Type B pancreatic cell (in vitro differentiated cells): Measurements from ENCODE around the gene NUP160. TPM values are rescaled to one million over a fixed set of nuclear protein-coding genes. Genes with fewer than 3 reads are reported as not detected.
"Not testable (repeated sequence)": the region's sequence is repeated elsewhere in the genome, so short reads cannot be mapped to it uniquely, and the experiment has no call there.

Source experiments
- DNase-seq: peaks from one replicate; pipeline ENCODE4 v3.0.0; 2021; ENCODE audit warnings: mixed read lengths; ENCODE audit not compliant: unreplicated experiment; ENCODE audit errors: extremely low spot score
- H3K27ac Mint-ChIP-seq: 2 replicates; pipeline ENCODE4 v1.8.0; 2021; ENCODE audit warnings: mild to moderate bottlenecking, mixed read lengths
- H3K27me3 Mint-ChIP-seq: 2 replicates; pipeline ENCODE4 v1.8.0; 2021; ENCODE audit warnings: mixed read lengths
- H3K36me3 Mint-ChIP-seq: 2 replicates; pipeline ENCODE4 v1.8.0; 2021; ENCODE audit warnings: mixed read lengths
- H3K4me1 Mint-ChIP-seq: one replicate; pipeline ENCODE4 v1.8.0; 2021; ENCODE audit warnings: mixed read lengths; ENCODE audit not compliant: unreplicated experiment
- H3K4me3 Mint-ChIP-seq: 2 replicates; pipeline ENCODE4 v1.8.0; 2021; ENCODE audit warnings: mild to moderate bottlenecking, mixed read lengths
- H3K9me3 Mint-ChIP-seq: 2 replicates; pipeline ENCODE4 v1.8.0; 2021; ENCODE audit warnings: mixed read lengths
- total RNA-seq: library from RNA; stranded (reverse); gene quantifications from 2 replicates; pipeline ENCODE4 v1.2.1, GENCODE V29; 2021; ENCODE audit warnings: low replicate concordance
- TF ChIP-seq, protein P1 (sequence below): fragments of 200-600 bp; sonication (generic); conservative IDR thresholded peaks from 2 replicates; pipeline ENCODE4 v1.5.0; 2021; ENCODE audit warnings: antibody characterized with exemption, mild to moderate bottlenecking

Gene NUP160
- total RNA-seq, 1 donor from 2014 or later, result 69.9 TPM

- H3K27me3 Mint-ChIP-seq, result peaks cover 3% of the 10 kb centered on the region
- no peak for DNase-seq
- no peak overlapping the region for H3K27ac Mint-ChIP-seq
- TF ChIP-seq, protein P1, sequence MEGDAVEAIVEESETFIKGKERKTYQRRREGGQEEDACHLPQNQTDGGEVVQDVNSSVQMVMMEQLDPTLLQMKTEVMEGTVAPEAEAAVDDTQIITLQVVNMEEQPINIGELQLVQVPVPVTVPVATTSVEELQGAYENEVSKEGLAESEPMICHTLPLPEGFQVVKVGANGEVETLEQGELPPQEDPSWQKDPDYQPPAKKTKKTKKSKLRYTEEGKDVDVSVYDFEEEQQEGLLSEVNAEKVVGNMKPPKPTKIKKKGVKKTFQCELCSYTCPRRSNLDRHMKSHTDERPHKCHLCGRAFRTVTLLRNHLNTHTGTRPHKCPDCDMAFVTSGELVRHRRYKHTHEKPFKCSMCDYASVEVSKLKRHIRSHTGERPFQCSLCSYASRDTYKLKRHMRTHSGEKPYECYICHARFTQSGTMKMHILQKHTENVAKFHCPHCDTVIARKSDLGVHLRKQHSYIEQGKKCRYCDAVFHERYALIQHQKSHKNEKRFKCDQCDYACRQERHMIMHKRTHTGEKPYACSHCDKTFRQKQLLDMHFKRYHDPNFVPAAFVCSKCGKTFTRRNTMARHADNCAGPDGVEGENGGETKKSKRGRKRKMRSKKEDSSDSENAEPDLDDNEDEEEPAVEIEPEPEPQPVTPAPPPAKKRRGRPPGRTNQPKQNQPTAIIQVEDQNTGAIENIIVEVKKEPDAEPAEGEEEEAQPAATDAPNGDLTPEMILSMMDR, result no peak
- H3K4me3 Mint-ChIP-seq, result no peak overlapping the region
- no peaks in the 10 kb centered on the region for H3K4me1 Mint-ChIP-seq
- H3K9me3 Mint-ChIP-seq, result peaks cover 8% of the 10 kb centered on the region
- H3K36me3 Mint-ChIP-seq, result no peaks in the 10 kb centered on the region
Measured at GRCh38 chr11:47879259-47880158, 31.4 kb upstream of the NUP160 start.

GRCh38 chr11:47875858-47876257, 27.7 kb upstream of the NUP160 start:
- peaks cover 13% of the 10 kb centered on the region for H3K9me3 Mint-ChIP-seq
- H3K27me3 Mint-ChIP-seq, DNase-seq, H3K4me3 Mint-ChIP-seq, H3K27ac Mint-ChIP-seq, H3K36me3 Mint-ChIP-seq, H3K4me1 Mint-ChIP-seq: not testable (repeated sequence)

- TF ChIP-seq, protein P1, result no peak
- Mint-ChIP-seq H3K27me3 (no peaks in the 10 kb centered on the region), H3K9me3 (peaks cover 5% of the 10 kb centered on the region), H3K27ac (peak overlapping the region; percentile 59), H3K4me3 (no peak overlapping the region), H3K36me3 (no peaks in the 10 kb centered on the region), H3K4me1 (peaks cover 10% of the 10 kb centered on the region)
- no peak for DNase-seq
Measured at GRCh38 chr11:47870404-47870803, 22.3 kb upstream of the NUP160 start.

- H3K27ac Mint-ChIP-seq, result peak overlapping the region; percentile 59
- peaks cover 14% of the 10 kb centered on the region for H3K4me1 Mint-ChIP-seq
- no peak overlapping the region for H3K4me3 Mint-ChIP-seq
- peaks cover 5% of the 10 kb centered on the region for H3K9me3 Mint-ChIP-seq
- no peaks in the 10 kb centered on the region for H3K36me3 Mint-ChIP-seq
- DNase-seq, result no peak
- TF ChIP-seq, protein P1, result no peak
- no peaks in the 10 kb centered on the region for H3K27me3 Mint-ChIP-seq
Measured at GRCh38 chr11:47869544-47870393, 21.6 kb upstream of the NUP160 start.

GRCh38 chr11:47867823-47868222, 19.7 kb upstream of the NUP160 start:
- Mint-ChIP-seq H3K4me1 (peaks cover 28% of the 10 kb centered on the region), H3K27ac (no peak overlapping the region), H3K4me3 (no peak overlapping the region), H3K27me3 (no peaks in the 10 kb centered on the region), H3K36me3 (no peaks in the 10 kb centered on the region), H3K9me3 (peaks cover 6% of the 10 kb centered on the region)
- TF ChIP-seq, protein P1, result no peak
- no peak for DNase-seq

DNA sequence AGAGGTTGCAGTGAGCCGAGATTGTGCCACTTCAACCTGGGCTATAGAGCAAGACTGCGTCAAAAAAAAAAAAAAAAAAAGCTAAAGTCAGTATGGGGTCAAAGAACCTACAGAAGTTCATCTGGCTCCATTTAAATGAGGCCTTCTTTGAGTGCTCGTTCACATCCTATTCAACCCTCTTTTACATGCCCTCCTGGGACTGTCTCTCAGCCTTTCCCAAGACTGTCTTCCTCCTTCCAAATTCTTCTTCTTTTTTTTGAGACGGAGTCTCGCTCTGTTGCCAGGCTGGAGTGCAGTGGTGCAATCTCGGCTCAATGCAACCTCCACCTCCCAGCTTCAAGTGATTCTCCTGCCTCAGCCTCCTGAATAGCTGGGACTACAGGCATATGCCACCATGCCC, 18.7 kb upstream of the NUP160 start:
- H3K4me3 Mint-ChIP-seq, DNase-seq, H3K27ac Mint-ChIP-seq, H3K27me3 Mint-ChIP-seq, H3K9me3 Mint-ChIP-seq, H3K36me3 Mint-ChIP-seq: not testable (repeated sequence)
- peaks cover 28% of the 10 kb centered on the region for H3K4me1 Mint-ChIP-seq
